ENCODE results near the gene NAA80. TPM values are rescaled to one million over a fixed set of nuclear protein-coding genes. Genes with fewer than 3 reads are reported as not detected.

Gene NAA80
- total and polyA plus RNA-seq, 10 of the 15 experiments (the other 5 are each of a cell fraction or from before 2014, with no cell fraction given), result 0.48 to 12.7 (median 6.7) TPM

GRCh38 chr3:50269977-50270413 lies 29.2 kb downstream of the NAA80 start:
- CTCF ChIA-PET, result interaction anchor here (0.7 to 1.9 kb wide), 6 partner anchors 10 to 150 kb away, joined by 3 to 7 read pairs (median 5); no protein-coding TSS in a partner anchor
- Histone ChIP-seq H3K4me2 (ENCODE audit: control insufficient read depth, insufficient read depth) (no peak overlapping the region), H2AFZ (ENCODE audit: control insufficient read depth, low read depth, low read length) (no peak overlapping the region), H4K20me1 (ENCODE audit: control insufficient read depth, insufficient read depth) (no peaks in the 10 kb centered on the region), H3K79me2 (ENCODE audit: control insufficient read depth, insufficient read depth, low read length) (no peaks in the 10 kb centered on the region), H3K4me1 (ENCODE audit: control insufficient read depth, insufficient read depth, low read length) (peaks cover 6% of the 10 kb centered on the region), H3K27me3 (replicated peaks in 1 of 2; ENCODE audit: control insufficient read depth in 2 of 2, insufficient read depth in 2 of 2, low read length in 1 of 2) (peaks cover 5 to 10% of the 10 kb centered on the region in 2 experiments; a peak in 3 of 4 replicates), H3K27ac (ENCODE audit: control insufficient read depth, insufficient read depth) (no peak overlapping the region), H3K36me3 (ENCODE audit: control insufficient read depth in 2 of 2, insufficient read depth in 2 of 2, low read length in 1 of 2) (no peaks in the 10 kb centered on the region), H3K9me3 (replicated peaks; ENCODE audit: control insufficient read depth, insufficient read depth, low read length) (no peaks in the 10 kb centered on the region), H3K9ac (ENCODE audit: control insufficient read depth, insufficient read depth, low read length) (no peak overlapping the region), H3K4me3 (no peak overlapping the region)
- FAIRE-seq (no peak), ATAC-seq (no peak), DNase-seq (ENCODE audit: low read depth, low spot score) (no peak)
- intact Hi-C loops (cut with micrococcal nuclease; ENCODE audit: unreplicated experiment) (no loop called here), in situ Hi-C loops (cut with MboI) (loop anchor here (5.0 kb wide), 2 partner anchors 73 to 148 kb away; no protein-coding TSS in a partner anchor)
- WGBS (ENCODE audit: insufficient coverage, insufficient replicate concordance, low lambda C conversion rate, missing lambda C conversion rate), result 27% methylated on average over 8 of the region's 8 CpGs
- BruUV-seq (replicated peaks), result no TSS peak
- POLR2A ChIA-PET, result no interaction called here
- SMC1A ChIA-PET (ENCODE audit: uncharacterized antibody, unreplicated experiment), result no interaction called here
- TF ChIP-seq CEBPB (IDR thresholded peaks at IDR 0.05; ENCODE audit: borderline replicate concordance in 1 of 2, low read depth in 2 of 2, low read length in 2 of 2) (no peak), NR2C2 (IDR thresholded peaks at IDR 0.05; ENCODE audit: borderline replicate concordance, control insufficient read depth, insufficient read length, low read depth) (no peak), NFIC (IDR thresholded peaks at IDR 0.05; ENCODE audit: low read depth, low read length) (no peak), CBX3 (IDR thresholded peaks at IDR 0.05; ENCODE audit: borderline replicate concordance, low read depth) (no peak), NFYB (IDR thresholded peaks at IDR 0.05; ENCODE audit: insufficient read depth, low read depth, low read length) (no peak)
- RAD21 ChIA-PET (ENCODE audit: unreplicated experiment), result no interaction called here

DNA sequence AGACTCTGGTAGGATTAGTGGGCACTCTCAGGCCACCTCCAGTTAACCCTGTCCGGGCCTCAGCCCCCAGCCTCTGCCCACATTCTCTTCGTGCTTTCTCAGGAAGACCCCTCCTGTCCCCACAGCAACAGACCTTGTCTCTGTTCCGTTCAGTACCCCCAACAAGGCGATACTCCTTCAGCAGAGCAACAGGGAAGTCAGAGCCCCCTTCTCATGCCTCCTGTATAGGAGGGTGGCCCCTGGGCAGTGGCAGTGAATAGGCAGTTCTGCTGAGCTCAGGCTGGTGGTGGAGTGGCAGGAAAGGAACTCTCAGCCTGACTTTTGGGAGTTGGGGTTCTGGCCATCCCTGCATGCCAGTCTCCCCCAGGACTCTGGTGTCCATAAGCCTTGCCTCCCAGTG lies 29.7 kb downstream of the NAA80 start:
- Histone ChIP-seq H3K9ac (ENCODE audit: control insufficient read depth, insufficient read depth, low read length) (no peak overlapping the region), H3K9me3 (replicated peaks; ENCODE audit: control insufficient read depth, insufficient read depth, low read length) (no peaks in the 10 kb centered on the region), H3K36me3 (ENCODE audit: control insufficient read depth in 2 of 2, insufficient read depth in 2 of 2, low read length in 1 of 2) (no peaks in the 10 kb centered on the region), H3K4me2 (ENCODE audit: control insufficient read depth, insufficient read depth) (no peak overlapping the region), H3K4me3 (no peak overlapping the region), H3K27ac (ENCODE audit: control insufficient read depth, insufficient read depth) (no peak overlapping the region), H2AFZ (ENCODE audit: control insufficient read depth, low read depth, low read length) (no peak overlapping the region), H3K4me1 (ENCODE audit: control insufficient read depth, insufficient read depth, low read length) (peaks cover 6% of the 10 kb centered on the region), H3K79me2 (ENCODE audit: control insufficient read depth, insufficient read depth, low read length) (no peaks in the 10 kb centered on the region), H4K20me1 (ENCODE audit: control insufficient read depth, insufficient read depth) (no peaks in the 10 kb centered on the region), H3K27me3 (replicated peaks in 1 of 2; ENCODE audit: control insufficient read depth in 2 of 2, insufficient read depth in 2 of 2, low read length in 1 of 2) (peaks cover under 1 to 5% of the 10 kb centered on the region in 2 experiments; a peak in 3 of 4 replicates)
- FAIRE-seq (no peak), ATAC-seq (no peak), DNase-seq (ENCODE audit: low read depth, low spot score) (no peak)
- intact Hi-C loops (cut with micrococcal nuclease; ENCODE audit: unreplicated experiment) (no loop called here), in situ Hi-C loops (cut with MboI) (no loop called here)
- 9% methylated on average over 4 of the region's 4 CpGs for WGBS (ENCODE audit: insufficient coverage, insufficient replicate concordance, low lambda C conversion rate, missing lambda C conversion rate)
- ChIA-PET RAD21 (ENCODE audit: unreplicated experiment) (no interaction called here), SMC1A (ENCODE audit: uncharacterized antibody, unreplicated experiment) (no interaction called here), POLR2A (interaction anchor here (0.6 kb wide), 1 partner anchor 67 kb away, joined by 3 read pairs; no protein-coding TSS in a partner anchor), CTCF (interaction anchor here (0.7 to 1.9 kb wide), 5 partner anchors 9 to 150 kb away, joined by 3 to 7 read pairs (median 4); no protein-coding TSS in a partner anchor)
- BruUV-seq (replicated peaks), result no TSS peak
- TF ChIP-seq, protein P1, sequence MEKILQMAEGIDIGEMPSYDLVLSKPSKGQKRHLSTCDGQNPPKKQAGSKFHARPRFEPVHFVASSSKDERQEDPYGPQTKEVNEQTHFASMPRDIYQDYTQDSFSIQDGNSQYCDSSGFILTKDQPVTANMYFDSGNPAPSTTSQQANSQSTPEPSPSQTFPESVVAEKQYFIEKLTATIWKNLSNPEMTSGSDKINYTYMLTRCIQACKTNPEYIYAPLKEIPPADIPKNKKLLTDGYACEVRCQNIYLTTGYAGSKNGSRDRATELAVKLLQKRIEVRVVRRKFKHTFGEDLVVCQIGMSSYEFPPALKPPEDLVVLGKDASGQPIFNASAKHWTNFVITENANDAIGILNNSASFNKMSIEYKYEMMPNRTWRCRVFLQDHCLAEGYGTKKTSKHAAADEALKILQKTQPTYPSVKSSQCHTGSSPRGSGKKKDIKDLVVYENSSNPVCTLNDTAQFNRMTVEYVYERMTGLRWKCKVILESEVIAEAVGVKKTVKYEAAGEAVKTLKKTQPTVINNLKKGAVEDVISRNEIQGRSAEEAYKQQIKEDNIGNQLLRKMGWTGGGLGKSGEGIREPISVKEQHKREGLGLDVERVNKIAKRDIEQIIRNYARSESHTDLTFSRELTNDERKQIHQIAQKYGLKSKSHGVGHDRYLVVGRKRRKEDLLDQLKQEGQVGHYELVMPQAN (conservative IDR thresholded peaks at IDR 0.05), result no peak
- no peak for TF ChIP-seq BCL3 (IDR thresholded peaks at IDR 0.05; ENCODE audit: borderline replicate concordance, insufficient read depth, low read depth, low read length, poor library complexity, severe bottlenecking)
- TF ChIP-seq STAT1 (conservative IDR thresholded peaks at IDR 0.05), result no peak
- TF ChIP-seq ZBED1 (IDR thresholded peaks at IDR 0.05; ENCODE audit: borderline replicate concordance), result no peak
- no peak for TF ChIP-seq EZH2 (IDR thresholded peaks at IDR 0.05; ENCODE audit: borderline replicate concordance, control insufficient read depth, low read depth, low read length)
- TF ChIP-seq RELA (IDR thresholded peaks at IDR 0.05; ENCODE audit: borderline replicate concordance, partially characterized antibody), result no peak
- no peak for TF ChIP-seq ZNF24 (IDR thresholded peaks at IDR 0.05)
- TF ChIP-seq KLF5 (IDR thresholded peaks at IDR 0.05; ENCODE audit: partially characterized antibody), result no peak
- no peak for TF ChIP-seq IKZF2 (IDR thresholded peaks at IDR 0.05)
- TF ChIP-seq TARDBP (IDR thresholded peaks at IDR 0.05; ENCODE audit: borderline replicate concordance), result no peak

All from GM12878 (cell line).